Trophoblast cell (in vitro differentiated cells and primary cell): ENCODE results near the gene LCLAT1.

Experiments used
- DNase-seq, 2 donors: peaks; one replicate each; pipeline ENCODE4 v3.0.0-alpha.2; 2016
- H2AFZ ChIP-seq: 2 replicates; pipeline ENCODE4 v1.6.1; 2013; ENCODE audit warnings: low read length, moderate library complexity, mild to moderate bottlenecking; ENCODE audit not compliant: insufficient read depth, poor library complexity
- H2AK5ac ChIP-seq: 2 replicates; pipeline ENCODE4 v1.6.1; 2013; ENCODE audit warnings: mild to moderate bottlenecking, low read length
- H2BK120ac ChIP-seq: 2 replicates; pipeline ENCODE4 v1.6.1; 2013; ENCODE audit warnings: low read length, mild to moderate bottlenecking, moderate library complexity; ENCODE audit not compliant: insufficient read depth, poor library complexity
- H2BK12ac ChIP-seq: 2 replicates; pipeline ENCODE4 v1.6.1; 2013; ENCODE audit warnings: mild to moderate bottlenecking, low read length, moderate library complexity
- H2BK5ac ChIP-seq: 2 replicates; pipeline ENCODE4 v1.6.1; 2013; ENCODE audit warnings: low read length, low read depth, moderate library complexity, mild to moderate bottlenecking; ENCODE audit not compliant: poor library complexity
- H3K14ac ChIP-seq: 2 replicates; pipeline ENCODE4 v1.6.1; 2013; ENCODE audit warnings: mild to moderate bottlenecking, low read length
- H3K18ac ChIP-seq: 2 replicates; pipeline ENCODE4 v1.6.1; 2013; ENCODE audit warnings: mild to moderate bottlenecking, low read length
- H3K23ac ChIP-seq: 2 replicates; pipeline ENCODE4 v1.6.1; 2013; ENCODE audit warnings: low read length
- H3K27ac ChIP-seq: 2 replicates; pipeline ENCODE4 v1.5.1; 2013; ENCODE audit warnings: low read depth, mild to moderate bottlenecking, inconsistent platforms, low read length, moderate library complexity
- H3K27me3 ChIP-seq: 2 replicates; pipeline ENCODE4 v1.6.1; 2013; ENCODE audit warnings: inconsistent platforms, mild to moderate bottlenecking, low read length, moderate library complexity; ENCODE audit not compliant: insufficient read depth
- H3K36me3 ChIP-seq, 2 experiments: 1 replicate in 1 of 2; 2 replicates in 1 of 2; pipeline ENCODE4 v1.6.1; 2013; ENCODE audit warnings: low read length in 2 of 2, mild to moderate bottlenecking in 2 of 2, moderate library complexity in 1 of 2; ENCODE audit not compliant: insufficient read depth in 2 of 2, control insufficient read depth in 1 of 2
- H3K4ac ChIP-seq: 2 replicates; pipeline ENCODE4 v1.6.1; 2013; ENCODE audit warnings: low read depth, mild to moderate bottlenecking, low read length, moderate library complexity
- H3K4me1 ChIP-seq, 2 experiments: 1 replicate in 1 of 2; 2 replicates in 1 of 2; pipeline ENCODE4 v1.6.1; 2013; ENCODE audit warnings: low read length in 2 of 2, mild to moderate bottlenecking in 2 of 2, moderate library complexity in 1 of 2; ENCODE audit not compliant: insufficient read depth in 2 of 2, control insufficient read depth in 1 of 2
- H3K4me2 ChIP-seq: 2 replicates; pipeline ENCODE4 v1.6.1; 2013; ENCODE audit warnings: inconsistent platforms, mild to moderate bottlenecking, low read length, moderate library complexity
- H3K4me3 ChIP-seq: 2 replicates; pipeline ENCODE4 v1.5.1; 2013; ENCODE audit warnings: mild to moderate bottlenecking, low read depth, low read length, inconsistent platforms
- H3K79me1 ChIP-seq: one replicate; pipeline ENCODE4 v1.6.1; 2013; ENCODE audit warnings: low read length
- H3K79me2 ChIP-seq: 2 replicates; pipeline ENCODE4 v1.6.1; 2013; ENCODE audit warnings: low read length, mild to moderate bottlenecking; ENCODE audit not compliant: control insufficient read depth, insufficient read depth, poor library complexity
- H3K9ac ChIP-seq: 2 replicates; pipeline ENCODE4 v1.6.1; 2013; ENCODE audit warnings: mild to moderate bottlenecking, low read length
- H3K9me3 ChIP-seq: 2 replicates; pipeline ENCODE4 v1.6.1; 2013; ENCODE audit warnings: low read depth, mild to moderate bottlenecking, control low read depth, inconsistent platforms, low read length; ENCODE audit not compliant: insufficient read depth
- H4K12ac ChIP-seq: 2 replicates; pipeline ENCODE4 v1.6.1; 2013; ENCODE audit warnings: low read depth, mild to moderate bottlenecking, low read length, moderate library complexity
- H4K8ac ChIP-seq: 2 replicates; pipeline ENCODE4 v1.6.1; 2013; ENCODE audit warnings: low read depth, mild to moderate bottlenecking, low read length, moderate library complexity
- H4K91ac ChIP-seq: one replicate; pipeline ENCODE4 v1.6.1; 2013; ENCODE audit warnings: low read depth, mild to moderate bottlenecking, low read length, moderate library complexity
- WGBS: extraction: QIAGEN DNeasy Blood & Tissue Kit; methylation state at CpG from one replicate; pipeline ENCODE4 v1.1.7; 2013; ENCODE audit warnings: missing lambda C conversion rate; ENCODE audit not compliant: insufficient read length, insufficient coverage; ENCODE audit errors: extremely low coverage; 5-methylcytosine and 5-hydroxymethylcytosine counted together

The LCLAT1 gene

DNA sequence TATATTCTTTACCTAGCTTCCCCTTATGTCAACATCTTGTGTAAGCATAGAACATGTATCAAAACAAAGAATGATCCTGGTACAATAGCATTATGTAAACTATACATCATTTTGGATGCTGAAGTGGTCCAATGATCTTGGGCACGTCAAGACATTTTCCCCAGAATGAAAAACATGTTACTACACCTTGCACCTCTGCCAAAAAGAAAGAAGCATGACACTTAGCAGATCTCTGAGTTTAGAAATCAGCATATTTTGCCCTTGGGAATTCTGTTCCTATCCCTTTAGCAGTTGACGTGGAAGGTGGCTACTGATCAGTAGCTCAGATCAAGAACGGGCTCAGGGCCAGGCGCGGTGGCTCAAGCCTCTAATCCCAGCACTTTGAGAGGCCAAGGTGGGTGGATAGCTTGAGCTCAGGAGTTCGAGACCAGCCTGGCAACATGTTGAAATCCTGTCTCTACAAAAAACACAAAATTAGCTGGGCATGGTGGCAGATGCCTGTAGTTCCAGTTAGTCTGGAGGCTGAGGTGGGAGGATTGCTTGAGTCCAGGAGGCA is 1.7 kb upstream of the LCLAT1 start:
- Histone ChIP-seq H2AK5ac (no peak overlapping the region), H3K4me1 (peaks cover 4 to 11% of the 10 kb centered on the region in 2 experiments), H3K4me2 (no peak overlapping the region), H4K8ac (no peak overlapping the region), H3K9ac (no peak overlapping the region), H3K14ac (no peak overlapping the region), H3K9me3 (no peaks in the 10 kb centered on the region), H3K27me3 (no peaks in the 10 kb centered on the region), H3K4me3 (no peak overlapping the region), H3K36me3 (no peaks in the 10 kb centered on the region), H3K18ac (no peak overlapping the region), H3K79me2 (peaks cover 5% of the 10 kb centered on the region), H3K79me1 (peaks cover 10% of the 10 kb centered on the region), H3K23ac (no peak overlapping the region), H2BK120ac (no peak overlapping the region), H3K27ac (no peak overlapping the region), H2BK5ac (no peak overlapping the region), H4K12ac (no peak overlapping the region), H3K4ac (no peak overlapping the region), H2AFZ (no peak overlapping the region), H2BK12ac (peak overlapping the region; percentile 47), H4K91ac (peak overlapping the region; percentile 45)
- no CpG with 5 or more reads among the region's 6 CpGs for WGBS
- DNase-seq = no peak

DNA sequence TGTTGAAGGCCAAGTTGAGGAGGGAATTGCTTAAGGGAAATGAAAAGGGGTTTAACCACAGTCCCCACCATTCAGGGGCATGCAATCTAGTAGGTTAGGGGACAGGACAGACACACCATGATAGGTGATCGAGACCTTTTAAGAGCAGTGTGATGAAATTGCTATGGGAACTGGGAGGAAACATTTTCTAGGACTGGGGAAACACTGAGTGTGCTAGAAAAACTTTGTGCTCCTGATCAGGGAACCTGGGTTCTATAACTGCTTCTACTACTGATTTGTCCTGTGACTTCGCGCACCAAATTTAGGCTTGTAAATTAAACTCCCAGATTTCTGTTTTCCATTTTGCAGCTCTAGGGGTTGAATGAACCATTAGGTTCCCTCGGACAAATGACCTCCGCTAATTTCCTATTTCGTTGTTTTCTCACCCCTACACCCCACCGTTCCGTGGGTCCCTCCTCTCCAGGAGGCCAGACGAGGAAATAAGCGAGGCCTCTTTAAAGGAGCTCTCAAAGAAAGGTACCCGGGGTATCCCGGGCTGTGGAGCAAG is 371 bp upstream of the LCLAT1 start:
- Histone ChIP-seq H3K36me3 (no peaks in the 10 kb centered on the region), H2BK5ac (peak overlapping the region; percentile 43), H3K9ac (peak overlapping the region; percentile 88), H2AFZ (peak overlapping the region; percentile 76), H2AK5ac (no peak overlapping the region), H3K79me1 (peaks cover 10% of the 10 kb centered on the region), H3K14ac (peak overlapping the region; percentile 78), H3K18ac (no peak overlapping the region), H4K91ac (peak overlapping the region; percentile 68), H3K9me3 (no peaks in the 10 kb centered on the region), H4K8ac (peak overlapping the region; percentile 88), H3K27me3 (no peaks in the 10 kb centered on the region), H3K4me3 (peak overlapping the region; percentile 100), H3K27ac (no peak overlapping the region), H3K4me2 (peak overlapping the region; percentile 77), H3K79me2 (peaks cover 5% of the 10 kb centered on the region), H2BK12ac (no peak overlapping the region), H4K12ac (peak overlapping the region; percentile 51), H3K23ac (no peak overlapping the region), H2BK120ac (peak overlapping the region; percentile 46), H3K4me1 (peaks cover 4 to 11% of the 10 kb centered on the region in 2 experiments), H3K4ac (no peak overlapping the region)
- no peak for DNase-seq
- no CpG with 5 or more reads among the region's 12 CpGs for WGBS

DNA sequence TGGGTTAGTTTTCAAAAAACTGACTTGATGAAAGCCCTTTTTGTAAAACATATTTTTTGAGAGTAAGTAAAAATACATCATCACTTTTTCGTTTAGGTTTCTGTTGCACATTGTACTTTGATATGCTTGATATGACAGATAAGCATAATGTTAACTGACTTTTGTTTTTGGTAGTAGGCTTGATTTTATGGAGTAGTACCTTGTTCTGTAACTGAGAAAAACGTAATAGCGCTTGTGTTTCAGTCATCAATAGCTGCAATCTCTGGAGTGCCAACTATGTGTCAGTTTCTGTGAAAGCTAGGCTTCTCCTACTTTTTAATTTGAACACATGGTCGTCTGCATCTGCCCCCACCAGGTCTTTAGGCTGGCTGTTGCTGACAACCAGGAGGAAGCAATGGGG is 1.3 kb downstream of the LCLAT1 start:
- Histone ChIP-seq H3K4me3 (no peak overlapping the region), H2AFZ (no peak overlapping the region), H4K8ac (no peak overlapping the region), H3K18ac (no peak overlapping the region), H3K27ac (no peak overlapping the region), H2BK12ac (no peak overlapping the region), H3K36me3 (no peaks in the 10 kb centered on the region), H3K27me3 (no peaks in the 10 kb centered on the region), H3K4ac (peak overlapping the region; percentile 44), H3K14ac (no peak overlapping the region), H3K9ac (no peak overlapping the region), H3K9me3 (no peaks in the 10 kb centered on the region), H3K23ac (no peak overlapping the region), H3K4me2 (no peak overlapping the region), H2BK5ac (no peak overlapping the region), H2BK120ac (no peak overlapping the region), H3K4me1 (peaks cover 7 to 17% of the 10 kb centered on the region in 2 experiments), H4K91ac (no peak overlapping the region), H4K12ac (no peak overlapping the region), H2AK5ac (no peak overlapping the region), H3K79me1 (peaks cover 10% of the 10 kb centered on the region), H3K79me2 (peaks cover 5% of the 10 kb centered on the region)
- DNase-seq = no peak
- no CpG with 5 or more reads among the region's 4 CpGs for WGBS

DNA sequence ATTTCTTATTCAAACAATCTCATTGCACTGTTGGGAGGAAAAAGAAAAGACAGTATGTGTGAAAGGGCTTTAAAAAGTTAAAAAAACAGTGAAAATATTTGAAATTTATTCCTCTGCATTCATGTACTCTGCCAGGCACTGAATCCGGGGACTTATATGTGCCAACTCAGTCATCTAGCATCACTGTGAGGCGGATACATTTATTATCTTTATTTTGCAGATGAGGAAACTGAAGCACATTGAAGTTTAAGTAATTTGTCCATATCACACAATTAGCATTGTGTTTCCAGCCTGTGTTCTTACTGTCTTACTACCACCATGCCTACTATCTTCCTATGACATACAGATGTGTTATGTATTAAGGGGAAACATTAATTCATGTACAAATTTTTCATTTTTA is 1.8 kb downstream of the LCLAT1 start:
- H3K4ac ChIP-seq = no peak overlapping the region
- no peak overlapping the region for H3K23ac ChIP-seq
- no peak overlapping the region for H2BK5ac ChIP-seq
- H3K4me1 ChIP-seq = peaks cover 7 to 14% of the 10 kb centered on the region in 2 experiments
- H2AK5ac ChIP-seq = no peak overlapping the region
- no peak overlapping the region for H3K14ac ChIP-seq
- no peak overlapping the region for H3K27ac ChIP-seq
- peaks cover 5% of the 10 kb centered on the region for H3K79me2 ChIP-seq
- no peak overlapping the region for H3K4me2 ChIP-seq
- peaks cover 10% of the 10 kb centered on the region for H3K79me1 ChIP-seq
- H4K91ac ChIP-seq = no peak overlapping the region
- no peak for DNase-seq
- H3K36me3 ChIP-seq = no peaks in the 10 kb centered on the region
- no peak overlapping the region for H3K4me3 ChIP-seq
- no peak overlapping the region for H2BK12ac ChIP-seq
- no peak overlapping the region for H3K9ac ChIP-seq
- H3K9me3 ChIP-seq = no peaks in the 10 kb centered on the region
- H4K12ac ChIP-seq = no peak overlapping the region
- H4K8ac ChIP-seq = no peak overlapping the region
- H3K18ac ChIP-seq = no peak overlapping the region
- H3K27me3 ChIP-seq = no peaks in the 10 kb centered on the region
- no peak overlapping the region for H2BK120ac ChIP-seq
- H2AFZ ChIP-seq = no peak overlapping the region
- no CpG with 5 or more reads among the region's 2 CpGs for WGBS
